B cell (primary cell): ENCODE measurements around the gene CDH13. TPM values are rescaled to one million over a fixed set of nuclear protein-coding genes. Genes with fewer than 3 reads are reported as not detected.

ENCODE experiments used
- ATAC-seq: fragments of 200-7000 bp; cut with Tn5 transposase; one replicate; pipeline ENCODE4 v1.10.0; 2021; ENCODE audit warnings: low read depth, mild to moderate bottlenecking, moderate number of reproducible peaks, moderate library complexity
- CTCF ChIA-PET: fragments of 350-600 bp; sonication (Branson Sonifier 250); formaldehyde crosslinking; loops from one replicate; lab custom pipeline; 2021; ENCODE audit warnings: antibody characterized with exemption, inconsistent platforms; lab: Charles Lee
- POLR2A ChIA-PET: fragments of 350-600 bp; sonication (Branson Sonifier 250); formaldehyde crosslinking; loops from one replicate; lab custom pipeline; 2021; ENCODE audit warnings: antibody characterized with exemption; lab: Charles Lee
- DNase-seq: peaks from one replicate; pipeline ENCODE4 v3.0.0; 2013
- H2AFZ ChIP-seq: 2 replicates; pipeline ENCODE4 v1.6.1; 2012; ENCODE audit warnings: mild to moderate bottlenecking, low read depth, low read length; ENCODE audit not compliant: insufficient read depth, poor library complexity, severe bottlenecking
- H3K27ac ChIP-seq, 2 donors: 1 replicate in 1 of 2; 2 replicates in 1 of 2; pipeline ENCODE4 v1.5.1; 2012 to 2013; ENCODE audit warnings: low read length in 2 of 2, mild to moderate bottlenecking in 2 of 2, moderate library complexity in 1 of 2
- H3K27me3 ChIP-seq, 4 experiments: fragments of 200-600 bp in 1 of 4; sonication (generic) in 1 of 4; replicated peaks in 1 of 4; 1 replicate in 2 of 4; 2 replicates in 2 of 4; pipeline versions ENCODE4 v1.6.1 to v1.7.0; 2013 to 2016; ENCODE audit warnings: low read length in 3 of 4, mild to moderate bottlenecking in 2 of 4, mixed read lengths in 1 of 4, moderate library complexity in 1 of 4; ENCODE audit not compliant: insufficient read depth in 4 of 4, control insufficient read depth in 3 of 4; ENCODE audit errors: control extremely low read depth in 1 of 4
- H3K36me3 ChIP-seq, 2 experiments: replicated peaks in 1 of 2; 1 replicate in 1 of 2; 2 replicates in 1 of 2; pipeline versions ENCODE4 v1.6.1 to v1.7.1; 2013; ENCODE audit warnings: low read length in 1 of 2; ENCODE audit not compliant: insufficient read depth in 2 of 2, control insufficient read depth in 1 of 2; ENCODE audit errors: control extremely low read depth in 1 of 2, extremely low read depth in 1 of 2
- H3K4me1 ChIP-seq, 2 donors: fragments of 200-600 bp in 1 of 2; sonication (generic) in 1 of 2; 1 replicate in 1 of 2; 2 replicates in 1 of 2; pipeline versions ENCODE4 v1.5.1 to v1.6.1; 2013 to 2017; ENCODE audit warnings: low read length in 2 of 2; ENCODE audit not compliant: control insufficient read depth in 2 of 2, insufficient read depth in 2 of 2
- H3K4me2 ChIP-seq: replicated peaks from 2 replicates; pipeline ENCODE3; 2012; ENCODE audit warnings: mild to moderate bottlenecking, low read depth, low read length; ENCODE audit not compliant: poor library complexity, severe bottlenecking
- H3K4me3 ChIP-seq, 5 experiments: fragments of 200-600 bp in 1 of 5; sonication (generic) in 1 of 5; 1 replicate in 3 of 5; 2 replicates in 2 of 5; pipeline versions ENCODE4 v1.5.1 to v1.7.0; 2011 to 2016; ENCODE audit warnings: low read length in 4 of 5, mild to moderate bottlenecking in 4 of 5, low read depth in 2 of 5, control low read depth in 1 of 5, moderate library complexity in 1 of 5; ENCODE audit not compliant: insufficient read depth in 1 of 5; ENCODE audit errors: control extremely low read depth in 1 of 5, extremely low read depth in 1 of 5
- H3K79me2 ChIP-seq: fragments of 200-600 bp; sonication (generic); one replicate; pipeline ENCODE4 v1.6.0; 2016; ENCODE audit warnings: low read length; ENCODE audit not compliant: control insufficient read depth, insufficient read depth
- H3K9ac ChIP-seq: fragments of 200-600 bp; sonication (generic); 2 replicates; pipeline ENCODE4 v1.6.1; 2017; ENCODE audit warnings: mild to moderate bottlenecking, low read length, moderate library complexity
- H3K9me3 ChIP-seq, 3 donors: one replicate each; pipeline versions ENCODE4 v1.6.1 to v1.7.1; 2013; ENCODE audit warnings: low read length in 2 of 3; ENCODE audit not compliant: control insufficient read depth in 2 of 3, insufficient read depth in 1 of 3; ENCODE audit errors: control extremely low read depth in 1 of 3
- H4K20me1 ChIP-seq: 2 replicates; pipeline ENCODE4 v1.6.0; 2012; ENCODE audit warnings: mild to moderate bottlenecking, low read length; ENCODE audit not compliant: insufficient read depth, control insufficient read depth, poor library complexity, severe bottlenecking
- H3K27ac Mint-ChIP-seq: one replicate; pipeline ENCODE4 v1.8.0; 2021; ENCODE audit warnings: mixed read lengths
- H3K27me3 Mint-ChIP-seq: one replicate; pipeline ENCODE4 v1.8.0; 2021; ENCODE audit warnings: mixed read lengths
- H3K4me1 Mint-ChIP-seq: one replicate; pipeline ENCODE4 v1.8.0; 2021; ENCODE audit warnings: mixed read lengths
- H3K4me3 Mint-ChIP-seq: one replicate; pipeline ENCODE4 v1.8.0; 2021; ENCODE audit warnings: mixed read lengths
- H3K9me3 Mint-ChIP-seq: one replicate; pipeline ENCODE4 v1.8.0; 2022; ENCODE audit warnings: mixed read lengths; ENCODE audit not compliant: insufficient read depth
- EZH2 ChIP-seq: IDR thresholded peaks from 2 replicates; pipeline ENCODE4 v1.6.1; 2012; ENCODE audit warnings: borderline replicate concordance, low read depth, mild to moderate bottlenecking, moderate library complexity, low read length; ENCODE audit not compliant: insufficient read depth, poor library complexity, severe bottlenecking
- WGBS: methylation state at CpG from one replicate; pipeline ENCODE4 v1.1.5; 2013; ENCODE audit warnings: missing lambda C conversion rate; ENCODE audit not compliant: insufficient coverage; 5-methylcytosine and 5-hydroxymethylcytosine counted together
- intact Hi-C: fragments of 100-400 bp; cut with micrococcal nuclease; formaldehyde crosslinking; loops from one replicate; pipeline ENCODE4 v1.10.0; 2022
- polyA plus RNA-seq: library from polyadenylated mRNA; depleted of rRNA; stranded (reverse); fragments of >200 nt; gene quantifications from 2 replicates; pipeline ENCODE4 v1.2.3, GENCODE V29; 2012
- total RNA-seq, 2 donors: library from RNA; stranded (reverse); fragments of 120-200 nt in 1 of 2; gene quantifications; 1 replicate in 1 of 2; 2 replicates in 1 of 2; pipeline versions ENCODE4 v1.2.3 to v1.2.4, GENCODE V29; 2013 to 2022
- TF ChIP-seq, protein P1 (sequence below): fragments of 200-600 bp; IDR thresholded peaks from one replicate; pipeline ENCODE4 v1.8.0; 2022; ENCODE audit warnings: antibody characterized with exemption, mild to moderate bottlenecking

CDH13 gene
- total and polyA plus RNA-seq, 2 donors (not counting 1 experiment from before 2014, with no cell fraction given) = not detected

DNA sequence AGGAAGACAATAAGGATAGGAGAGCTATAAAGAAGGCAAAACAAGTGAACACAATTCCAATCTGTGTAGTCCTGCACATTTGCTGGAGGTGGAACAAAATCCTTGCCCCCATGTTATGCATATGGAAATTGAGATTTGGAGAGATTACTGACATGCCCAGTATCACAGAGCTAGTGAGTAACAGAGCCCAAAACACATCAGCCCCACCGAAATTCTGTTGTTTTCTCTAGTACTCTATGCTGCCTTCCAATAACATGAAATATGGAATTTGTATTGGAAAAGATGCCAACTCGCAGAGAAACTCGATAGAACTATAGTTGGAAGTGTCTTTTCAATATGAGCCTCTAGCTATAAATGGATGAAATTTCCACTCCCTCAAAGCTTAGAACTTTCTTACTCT is 456.6 kb downstream of the CDH13 start:
- POLR2A ChIA-PET = no interaction called here
- H3K9me3 Mint-ChIP-seq = peaks cover 6% of the 10 kb centered on the region
- no peak for ATAC-seq
- H2AFZ ChIP-seq = no peak overlapping the region
- no peaks in the 10 kb centered on the region for H3K4me1 Mint-ChIP-seq
- no peaks in the 10 kb centered on the region for H3K79me2 ChIP-seq
- TF ChIP-seq, protein P1, sequence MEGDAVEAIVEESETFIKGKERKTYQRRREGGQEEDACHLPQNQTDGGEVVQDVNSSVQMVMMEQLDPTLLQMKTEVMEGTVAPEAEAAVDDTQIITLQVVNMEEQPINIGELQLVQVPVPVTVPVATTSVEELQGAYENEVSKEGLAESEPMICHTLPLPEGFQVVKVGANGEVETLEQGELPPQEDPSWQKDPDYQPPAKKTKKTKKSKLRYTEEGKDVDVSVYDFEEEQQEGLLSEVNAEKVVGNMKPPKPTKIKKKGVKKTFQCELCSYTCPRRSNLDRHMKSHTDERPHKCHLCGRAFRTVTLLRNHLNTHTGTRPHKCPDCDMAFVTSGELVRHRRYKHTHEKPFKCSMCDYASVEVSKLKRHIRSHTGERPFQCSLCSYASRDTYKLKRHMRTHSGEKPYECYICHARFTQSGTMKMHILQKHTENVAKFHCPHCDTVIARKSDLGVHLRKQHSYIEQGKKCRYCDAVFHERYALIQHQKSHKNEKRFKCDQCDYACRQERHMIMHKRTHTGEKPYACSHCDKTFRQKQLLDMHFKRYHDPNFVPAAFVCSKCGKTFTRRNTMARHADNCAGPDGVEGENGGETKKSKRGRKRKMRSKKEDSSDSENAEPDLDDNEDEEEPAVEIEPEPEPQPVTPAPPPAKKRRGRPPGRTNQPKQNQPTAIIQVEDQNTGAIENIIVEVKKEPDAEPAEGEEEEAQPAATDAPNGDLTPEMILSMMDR = no peak
- TF ChIP-seq EZH2 = no peak
- no peaks in the 10 kb centered on the region for H3K27me3 ChIP-seq
- H3K4me1 ChIP-seq = no peaks in the 10 kb centered on the region
- DNase-seq = no peak
- H3K4me2 ChIP-seq = no peak overlapping the region
- H4K20me1 ChIP-seq = no peaks in the 10 kb centered on the region
- no peak overlapping the region for H3K9ac ChIP-seq
- CTCF ChIA-PET = no interaction called here
- H3K9me3 ChIP-seq = peaks cover 0 to 2% (median 0%) of the 10 kb centered on the region in 3 donors
- peaks cover 2% of the 10 kb centered on the region for H3K27me3 Mint-ChIP-seq
- no peak overlapping the region for H3K4me3 Mint-ChIP-seq
- no peak overlapping the region for H3K27ac ChIP-seq
- WGBS = no CpG with 5 or more reads among the region's 3 CpGs
- H3K4me3 ChIP-seq = no peak overlapping the region
- intact Hi-C loops = no loop called here
- no peak overlapping the region for H3K27ac Mint-ChIP-seq
- no peaks in the 10 kb centered on the region for H3K36me3 ChIP-seq

DNA sequence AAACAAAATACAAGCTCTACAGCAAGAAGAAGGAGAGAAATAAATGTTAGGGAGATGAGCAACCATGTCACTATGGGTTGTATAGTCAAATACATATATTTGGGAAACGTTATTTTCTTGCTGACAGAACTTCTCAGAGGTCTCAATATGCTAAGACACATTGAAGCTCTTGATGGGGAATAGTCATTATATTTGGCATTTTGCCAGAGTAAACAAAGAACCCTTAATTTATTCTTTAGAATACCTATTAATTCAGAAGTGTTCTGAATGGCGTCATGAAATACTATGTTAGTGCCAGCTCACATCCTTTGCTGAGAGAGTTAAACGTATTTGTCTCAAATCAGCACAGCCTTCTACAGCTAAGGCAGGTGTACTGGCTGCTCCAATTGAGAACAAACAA is 458.9 kb downstream of the CDH13 start:
- H3K79me2 ChIP-seq = no peaks in the 10 kb centered on the region
- Mint-ChIP-seq H3K4me1 (no peaks in the 10 kb centered on the region), H3K4me3 (no peak overlapping the region), H3K27me3 (no peaks in the 10 kb centered on the region), H3K9me3 (peaks cover 6% of the 10 kb centered on the region), H3K27ac (no peak overlapping the region)
- H3K27ac ChIP-seq = no peak overlapping the region
- H3K9ac ChIP-seq = no peak overlapping the region
- no peak overlapping the region for H3K4me3 ChIP-seq
- H3K27me3 ChIP-seq = no peaks in the 10 kb centered on the region
- CTCF ChIA-PET = no interaction called here
- 30% methylated on average over 2 of the region's 3 CpGs for WGBS
- TF ChIP-seq, protein P1 = no peak
- TF ChIP-seq EZH2 = no peak
- H2AFZ ChIP-seq = no peak overlapping the region
- DNase-seq (no peak), ATAC-seq (no peak)
- H3K9me3 ChIP-seq = no peaks in the 10 kb centered on the region
- POLR2A ChIA-PET = no interaction called here
- no peaks in the 10 kb centered on the region for H3K36me3 ChIP-seq
- intact Hi-C loops = no loop called here
- H3K4me1 ChIP-seq = no peaks in the 10 kb centered on the region
- H3K4me2 ChIP-seq = no peak overlapping the region
- H4K20me1 ChIP-seq = no peaks in the 10 kb centered on the region
